T follicular helper cell (primary cell): ENCODE results near the gene RADIL.

Source experiments
- DNase-seq: peaks from one replicate; pipeline ENCODE4 v3.0.0-alpha.2; 2020; ENCODE audit warnings: low read depth

Gene RADIL

DNA sequence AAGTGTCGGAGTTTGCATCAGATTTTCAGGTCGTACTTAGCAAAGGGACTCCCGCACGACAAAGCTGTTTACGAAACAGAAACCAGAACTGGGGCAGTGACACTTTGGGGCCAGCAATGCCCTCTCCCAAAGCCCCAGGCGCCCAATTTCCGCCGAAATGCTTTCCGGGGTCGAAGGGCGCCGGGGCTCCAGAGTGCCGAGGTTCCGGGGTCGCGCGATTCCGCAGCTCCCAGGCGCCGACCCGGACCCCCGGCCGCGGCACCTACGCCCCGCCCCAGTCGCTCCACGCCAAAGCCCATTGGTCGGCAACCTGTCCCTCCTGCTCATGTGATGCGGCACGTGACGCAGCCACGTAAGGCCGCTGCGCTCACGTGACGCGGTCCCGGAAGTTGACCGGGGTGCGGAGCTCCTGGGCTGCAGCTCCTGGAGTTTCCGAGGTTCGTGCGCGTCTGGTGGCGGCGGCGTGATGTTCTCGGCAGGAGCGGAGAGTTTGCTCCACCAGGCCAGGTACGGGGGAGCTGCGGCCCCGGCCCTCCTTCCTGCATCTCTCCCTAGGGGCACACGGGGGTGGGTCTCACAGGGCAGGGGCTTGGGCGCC, 108.2 kb downstream of the RADIL start, which contains the start of gene AP5Z1:
AP5Z1 (plus strand) TSS at position 374 of the 598 bp plus-strand sequence; CDS start at position 467, 93 bp downstream.
- DNase-seq = peak; percentile 93

DNA sequence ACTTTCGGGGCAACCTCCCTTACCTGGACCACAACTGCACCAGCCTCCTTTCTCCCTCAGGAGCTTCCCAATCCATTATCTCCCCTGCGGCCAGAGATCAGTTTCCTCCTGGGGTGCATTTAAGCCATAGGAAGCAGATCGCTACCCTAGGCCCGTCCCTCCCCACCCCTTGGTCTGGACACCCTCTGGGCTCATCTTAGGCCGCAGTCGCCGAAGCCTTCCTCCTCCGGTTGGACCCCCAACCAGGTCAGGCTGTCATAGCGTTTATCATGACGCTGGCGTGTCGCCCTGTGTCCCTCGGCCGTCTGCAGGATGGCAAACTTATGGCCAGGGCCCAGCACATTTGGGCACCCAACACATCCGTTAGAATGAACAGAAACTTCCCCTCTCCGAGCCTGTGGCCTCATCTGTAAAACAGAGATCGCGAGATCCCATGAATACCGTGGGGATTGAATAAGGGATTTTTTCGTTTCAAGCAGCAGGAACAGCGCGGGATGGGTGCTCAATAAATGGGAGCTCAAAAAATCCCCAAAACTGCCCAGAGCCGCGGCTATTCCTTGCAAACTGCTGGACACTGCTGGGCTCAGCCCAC, 108.8 kb downstream of the RADIL start:
- DNase-seq = no peak

DNA sequence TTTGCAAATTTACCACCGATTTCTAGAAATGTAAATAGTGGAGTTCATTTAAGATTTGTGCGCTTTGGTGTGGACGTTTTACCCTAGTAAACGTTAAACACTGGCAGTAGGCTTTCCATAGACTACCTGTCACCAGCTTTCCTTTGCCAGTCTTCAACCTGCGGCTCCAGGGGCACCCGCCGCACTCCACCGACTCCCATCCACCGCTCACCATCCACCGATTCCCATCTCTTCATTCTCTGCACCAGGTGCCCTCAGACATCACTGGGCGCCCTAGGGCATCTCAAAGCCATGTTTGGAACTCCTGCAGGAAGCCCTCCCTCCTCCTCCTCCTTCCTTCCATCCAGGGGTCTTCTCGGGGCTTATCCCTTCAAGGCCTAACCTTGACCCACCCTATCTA, 109.5 kb downstream of the RADIL start:
- no peak for DNase-seq

GRCh38 chr7:4772306-4772705, 111.2 kb downstream of the RADIL start:
- no peak for DNase-seq

DNA sequence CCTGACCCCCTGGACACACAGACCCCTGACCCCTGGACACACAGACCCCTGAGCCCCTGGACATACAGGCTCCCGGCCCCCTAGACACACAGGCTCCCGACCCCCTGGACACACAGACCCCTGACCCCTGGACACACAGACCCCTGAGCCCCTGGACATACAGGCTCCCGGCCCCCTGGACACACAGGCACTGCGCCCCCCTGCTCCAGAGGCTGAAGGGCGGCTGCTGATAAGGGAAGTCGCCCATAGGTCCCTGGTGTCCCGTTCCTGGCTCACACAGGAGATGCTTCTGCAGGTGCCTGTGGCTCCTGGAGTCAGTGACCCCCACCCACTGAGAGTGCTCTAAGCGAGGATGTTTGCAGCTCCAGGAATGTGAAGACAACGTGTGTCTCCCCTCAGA, 111.8 kb downstream of the RADIL start:
- DNase-seq = no peak

GRCh38 chr7:4770886-4771285, 112.6 kb downstream of the RADIL start:
- DNase-seq = no peak

DNA sequence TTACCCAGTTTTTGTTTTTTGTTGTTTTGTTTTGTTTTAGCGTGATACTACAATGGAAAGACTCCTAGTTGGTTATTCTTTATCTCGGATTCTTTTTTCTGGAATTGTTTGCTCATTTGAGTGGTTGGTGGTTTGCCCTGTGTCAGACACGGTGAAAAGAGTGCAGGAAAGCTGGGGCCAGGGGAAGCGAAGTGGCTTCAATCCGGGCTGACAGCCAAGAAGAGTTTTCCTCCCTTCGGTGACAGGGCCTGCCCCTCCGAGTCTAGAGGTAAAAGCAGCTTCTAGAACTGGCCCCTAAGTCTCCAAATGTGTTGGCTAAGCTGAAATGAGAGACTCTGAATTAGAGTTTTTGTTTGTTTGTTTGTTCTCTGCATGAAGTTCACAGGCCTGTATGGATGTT, 113.8 kb downstream of the RADIL start:
- no peak for DNase-seq

GRCh38 chr7:4768597-4769569, 114.6 kb downstream of the RADIL start:
- no peak for DNase-seq

- DNase-seq = no peak
Observed at GRCh38 chr7:4766666-4767519, 116.6 kb downstream of the RADIL start.

GRCh38 chr7:4765776-4766490, 117.6 kb downstream of the RADIL start:
- DNase-seq = no peak

DNA sequence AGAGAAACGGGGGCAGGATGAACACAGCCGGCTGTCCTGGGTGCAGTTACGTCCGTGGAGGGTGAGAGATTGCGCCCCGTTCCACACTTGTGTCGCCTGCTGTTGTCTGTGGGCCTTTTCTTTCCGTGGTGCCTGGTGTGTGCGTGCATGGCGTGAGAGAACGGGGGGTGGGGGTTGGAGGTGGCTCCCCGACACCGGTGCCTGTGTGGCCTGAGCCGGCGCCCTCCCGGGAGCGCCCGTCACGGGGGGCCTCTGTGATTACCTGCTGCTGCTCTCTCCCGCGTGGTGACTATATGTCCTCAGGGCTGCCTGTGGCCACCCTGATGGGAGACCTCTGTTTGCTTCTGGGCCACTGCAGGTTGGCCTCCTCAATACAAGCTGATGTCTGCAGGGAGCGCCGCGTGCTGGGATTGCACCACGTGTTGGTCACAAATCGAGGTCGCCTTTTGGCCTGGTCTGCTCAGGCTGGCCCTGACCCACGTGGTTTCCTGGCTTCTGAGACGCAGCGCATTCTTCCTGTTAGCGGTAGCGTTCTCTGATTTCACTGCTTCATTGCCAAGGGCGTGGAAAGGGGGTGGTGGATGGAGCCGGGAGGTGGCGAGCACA, 119.0 kb downstream of the RADIL start:
- no peak for DNase-seq

- no peak for DNase-seq
Observed at GRCh38 chr7:4763794-4764185, 119.7 kb downstream of the RADIL start.

DNA sequence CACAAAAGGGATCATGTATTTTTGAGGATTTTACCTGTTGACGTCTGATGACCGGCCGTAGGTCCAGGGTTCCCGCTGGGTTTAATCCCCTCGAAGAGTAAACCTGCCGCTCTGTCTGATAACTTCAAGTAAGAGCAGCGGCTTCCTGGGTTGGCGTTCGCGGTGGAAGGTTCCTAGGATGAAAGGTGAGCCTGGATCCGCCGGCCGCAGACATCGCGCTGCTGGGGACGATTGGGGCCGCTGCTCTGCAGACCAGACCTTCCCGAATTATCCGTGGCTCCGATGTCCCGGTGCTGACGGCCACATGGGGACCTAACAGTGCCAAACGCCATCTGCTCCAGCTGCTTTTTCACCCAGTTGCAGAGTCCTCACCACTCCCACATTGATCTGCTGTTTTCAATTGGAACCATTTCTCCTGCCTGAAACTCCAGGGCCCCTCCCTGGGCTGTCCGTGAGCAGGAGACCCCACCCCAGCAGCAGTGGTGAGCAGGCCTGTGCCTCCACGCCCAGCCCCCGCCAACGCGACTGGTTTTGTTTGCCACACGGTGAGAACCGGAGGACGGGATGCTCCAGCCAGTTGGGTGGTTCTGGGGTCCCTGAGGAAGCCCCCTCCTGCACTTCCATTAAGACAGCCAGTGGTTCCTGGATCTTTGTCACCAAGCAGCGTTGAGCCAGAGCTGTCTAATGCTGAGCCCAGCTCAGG, 120.3 kb downstream of the RADIL start:
- no peak for DNase-seq

GRCh38 chr7:4762121-4763055, 121.1 kb downstream of the RADIL start:
- DNase-seq = no peak

DNA sequence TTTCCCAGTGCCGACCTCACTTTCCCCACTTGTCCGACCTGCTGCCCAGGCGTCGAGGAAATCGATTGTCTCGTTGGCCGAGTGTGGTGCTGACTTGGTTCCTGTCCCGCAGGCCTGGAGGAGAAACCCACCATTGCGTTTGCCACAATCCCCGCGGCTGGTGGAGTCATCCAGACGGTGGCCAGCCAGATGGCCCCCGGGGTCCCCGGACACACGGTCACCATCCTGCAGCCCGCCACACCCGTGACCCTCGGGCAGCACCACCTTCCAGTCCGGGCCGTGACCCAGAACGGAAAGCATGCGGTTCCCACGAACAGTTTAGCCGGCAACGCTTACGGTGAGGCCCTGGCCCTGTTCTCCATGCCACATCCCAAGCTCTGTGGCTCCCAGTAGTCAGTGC, 122.6 kb downstream of the RADIL start:
- no peak for DNase-seq

- DNase-seq = no peak
Observed at GRCh38 chr7:4759211-4759610, 124.3 kb downstream of the RADIL start.

GRCh38 chr7:4758791-4759190, 124.7 kb downstream of the RADIL start:
- no peak for DNase-seq

DNA sequence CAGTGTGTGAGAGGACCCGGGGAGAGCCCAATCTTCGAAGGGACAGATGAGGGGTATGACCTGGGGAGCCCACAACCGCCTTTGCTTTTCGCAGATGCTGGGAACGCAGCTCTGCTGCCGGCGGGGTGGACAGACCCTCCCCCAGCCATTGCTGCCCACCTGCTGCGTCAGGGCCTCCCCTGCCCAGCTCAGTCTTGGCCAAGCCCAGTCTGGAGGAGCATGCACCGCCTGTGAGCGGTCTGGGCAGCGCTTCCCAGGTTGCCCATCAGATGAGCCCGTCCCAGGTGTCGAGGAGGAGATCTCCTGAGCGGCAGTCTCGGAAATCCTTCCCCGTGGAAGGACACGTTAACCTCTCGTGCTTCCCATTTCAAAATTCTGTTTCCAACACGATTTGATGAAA, 125.4 kb downstream of the RADIL start:
- DNase-seq = no peak

DNA sequence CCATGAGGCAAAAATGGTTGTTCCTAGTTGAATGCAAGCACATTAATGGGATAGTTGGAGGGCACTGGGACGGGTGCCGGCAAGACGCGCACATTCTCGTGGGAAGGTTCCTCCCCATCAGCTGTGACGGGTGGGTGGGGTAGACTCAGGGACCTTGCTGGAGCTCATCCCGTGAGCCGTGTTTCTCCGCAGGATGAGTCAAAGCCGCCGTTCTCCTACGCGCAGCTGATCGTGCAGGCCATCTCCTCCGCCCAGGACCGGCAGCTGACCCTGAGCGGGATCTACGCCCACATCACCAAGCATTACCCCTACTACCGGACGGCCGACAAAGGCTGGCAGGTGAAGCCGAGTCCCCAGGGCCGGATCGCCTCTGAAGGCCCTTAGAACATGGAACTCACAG, 128.5 kb downstream of the RADIL start:
- DNase-seq = no peak
